GM12892 (cell line): ENCODE results near the gene SUV39H2.

Experiments
- POLR2A ChIP-seq: IDR thresholded peaks from 2 replicates; pipeline ENCODE4 v1.6.1; 2011; ENCODE audit warnings: low read depth, low read length, control low read depth
- POLR2AphosphoS5 ChIP-seq: IDR thresholded peaks from 2 replicates; pipeline ENCODE4 v1.6.1; 2011; ENCODE audit warnings: low read depth, low read length, control low read depth
- TAF1 ChIP-seq: IDR thresholded peaks from 2 replicates; pipeline ENCODE4 v1.6.1; 2011; ENCODE audit warnings: low read depth, mild to moderate bottlenecking, control low read depth, low read length, borderline replicate concordance

DNA sequence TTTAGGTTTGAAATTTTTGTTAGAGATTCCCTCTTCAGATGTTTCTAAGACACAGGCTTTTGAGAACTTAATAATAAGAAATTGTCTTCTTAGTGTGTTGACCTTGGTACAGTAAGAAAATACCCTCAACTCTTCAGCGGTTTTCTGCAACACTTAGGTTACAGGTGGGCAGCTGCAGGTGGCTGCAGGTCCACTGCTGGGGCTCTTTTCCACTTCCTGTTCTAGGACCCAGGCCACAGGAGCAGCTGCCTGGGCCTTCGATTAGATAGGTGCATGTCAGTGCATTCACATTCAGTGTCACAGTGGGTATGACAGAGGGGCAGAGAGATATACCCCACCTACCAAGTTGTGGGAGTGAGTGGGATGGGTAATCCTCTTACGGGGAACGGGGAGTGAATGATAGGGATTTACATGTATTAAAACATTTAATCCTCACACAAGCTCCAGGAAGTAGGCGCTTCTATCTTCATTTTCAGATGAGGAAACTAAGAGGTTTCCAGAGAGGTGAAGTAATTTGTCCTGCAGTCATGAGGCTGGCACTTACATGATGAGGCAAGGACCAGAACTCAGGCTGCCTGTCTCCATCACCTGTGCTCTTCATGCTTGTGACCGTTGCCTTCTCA is 20.2 kb upstream of the SUV39H2 start:
- TF ChIP-seq POLR2A, result no peak
- no peak for TF ChIP-seq POLR2AphosphoS5
- no peak for TF ChIP-seq TAF1
